ENCODE results near the gene ITSN2.
"Not testable (repeated sequence)": the region's sequence is repeated elsewhere in the genome, so short reads cannot be mapped to it uniquely, and the experiment has no call there.

Gene ITSN2

DNA sequence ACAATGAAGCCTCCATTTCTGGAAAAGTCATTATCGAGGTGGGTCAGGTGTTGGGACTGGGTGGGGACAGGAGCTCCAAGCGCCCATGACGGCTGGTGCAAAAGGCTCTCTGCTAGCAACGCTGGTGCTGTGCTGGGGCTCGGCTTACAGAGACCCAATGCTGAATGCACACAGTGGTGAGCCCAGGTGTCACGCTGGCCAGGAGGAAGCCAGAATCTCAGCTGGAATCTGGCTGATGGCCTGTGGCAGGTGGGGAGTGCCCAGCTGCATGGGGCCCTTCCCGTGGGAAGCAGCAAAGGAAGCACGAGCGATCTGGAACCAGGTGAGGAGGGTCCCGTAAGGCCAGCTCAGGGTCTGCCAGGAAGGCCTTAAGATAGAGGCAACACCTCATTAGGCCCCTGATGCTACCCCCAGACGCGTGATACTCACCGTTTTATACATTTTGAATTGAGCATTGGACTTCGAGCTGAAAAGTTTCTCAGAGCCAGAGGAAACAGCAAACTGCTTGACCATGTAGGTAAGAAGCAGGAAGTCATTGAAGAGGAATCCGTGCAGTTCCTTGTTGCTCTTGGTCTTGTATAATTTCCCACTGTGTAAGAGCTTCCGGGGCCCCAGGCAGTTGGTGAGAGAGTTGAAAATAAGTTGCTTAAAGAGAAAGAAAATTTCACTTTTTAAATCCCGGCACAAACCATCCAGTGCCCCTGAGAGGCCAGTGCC is 150.8 kb downstream of the ITSN2 start:
- DNase-seq = peak; percentile 27

GRCh38 chr2:24208490-24208889 is 151.8 kb downstream of the ITSN2 start:
- no peak for DNase-seq

DNA sequence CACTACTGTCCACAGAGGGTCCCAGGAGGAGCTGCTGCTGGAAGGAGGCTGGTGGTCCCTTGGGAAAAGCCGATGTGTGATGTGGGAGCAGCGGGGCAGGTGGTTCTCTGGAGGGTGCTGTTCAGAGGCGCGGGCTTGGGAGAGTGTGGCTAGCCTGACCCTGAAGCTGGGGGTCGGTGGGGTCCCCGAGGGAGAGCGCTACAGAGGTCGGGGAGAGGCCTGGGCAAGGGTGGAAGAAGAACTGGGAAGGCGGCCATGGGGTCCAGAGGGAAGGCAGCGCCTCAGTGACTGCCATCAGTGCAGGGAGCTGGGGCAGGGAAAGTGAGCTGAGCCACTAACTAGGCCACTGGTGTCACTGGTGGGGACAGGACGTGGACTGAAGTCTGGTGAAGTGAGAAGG is 153.0 kb downstream of the ITSN2 start:
- no peak for DNase-seq

GRCh38 chr2:24206714-24207113 is 153.6 kb downstream of the ITSN2 start:
- DNase-seq = no peak

- no peak for DNase-seq
Observed at GRCh38 chr2:24206242-24206641, 154.1 kb downstream of the ITSN2 start.

- no peak for DNase-seq
Observed at GRCh38 chr2:24205131-24205530, 155.2 kb downstream of the ITSN2 start.

DNA sequence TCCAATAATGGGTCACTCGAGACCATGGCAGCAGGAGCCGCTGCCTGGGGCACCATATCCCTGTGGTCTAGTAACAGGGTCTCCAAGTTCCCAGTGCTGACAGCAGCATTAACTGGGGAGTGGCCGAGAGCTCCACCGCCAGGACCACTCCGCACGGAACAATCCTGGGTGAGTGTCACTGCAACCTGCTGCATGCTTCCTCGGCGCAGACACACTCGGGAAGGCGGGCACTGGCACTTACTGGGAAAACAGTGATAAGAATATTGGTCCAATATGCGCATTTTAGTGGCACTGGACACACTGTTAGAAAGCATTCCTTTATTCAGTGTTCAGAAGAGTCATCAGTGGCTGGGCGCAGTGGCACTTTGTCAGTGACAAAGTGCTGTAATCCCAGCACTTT is 155.8 kb downstream of the ITSN2 start:
- no peak for DNase-seq

GRCh38 chr2:24203787-24204150 is 156.6 kb downstream of the ITSN2 start:
- DNase-seq = no peak

GRCh38 chr2:24203029-24203786 is 157.1 kb downstream of the ITSN2 start:
- DNase-seq = no peak

DNA sequence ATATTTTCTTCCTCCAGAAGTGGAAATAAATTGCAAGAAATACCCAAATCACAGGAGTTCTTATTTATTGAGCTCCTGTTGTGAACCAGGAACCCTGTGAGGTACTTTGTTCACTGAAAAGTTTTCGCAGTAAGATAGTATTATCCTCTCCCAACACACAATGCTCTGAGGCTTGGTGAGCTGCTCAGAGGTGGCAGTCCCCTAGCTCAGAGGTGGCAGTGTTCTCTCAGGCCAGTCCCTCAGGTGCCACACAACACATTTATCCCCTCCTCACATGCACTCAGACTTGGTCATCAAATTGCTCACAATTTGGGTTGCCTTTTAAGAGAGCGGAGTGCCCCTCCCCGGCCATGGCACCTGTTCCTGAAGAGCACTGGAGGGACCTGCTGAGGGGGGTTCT is 159.5 kb downstream of the ITSN2 start:
- DNase-seq = no peak

DNA sequence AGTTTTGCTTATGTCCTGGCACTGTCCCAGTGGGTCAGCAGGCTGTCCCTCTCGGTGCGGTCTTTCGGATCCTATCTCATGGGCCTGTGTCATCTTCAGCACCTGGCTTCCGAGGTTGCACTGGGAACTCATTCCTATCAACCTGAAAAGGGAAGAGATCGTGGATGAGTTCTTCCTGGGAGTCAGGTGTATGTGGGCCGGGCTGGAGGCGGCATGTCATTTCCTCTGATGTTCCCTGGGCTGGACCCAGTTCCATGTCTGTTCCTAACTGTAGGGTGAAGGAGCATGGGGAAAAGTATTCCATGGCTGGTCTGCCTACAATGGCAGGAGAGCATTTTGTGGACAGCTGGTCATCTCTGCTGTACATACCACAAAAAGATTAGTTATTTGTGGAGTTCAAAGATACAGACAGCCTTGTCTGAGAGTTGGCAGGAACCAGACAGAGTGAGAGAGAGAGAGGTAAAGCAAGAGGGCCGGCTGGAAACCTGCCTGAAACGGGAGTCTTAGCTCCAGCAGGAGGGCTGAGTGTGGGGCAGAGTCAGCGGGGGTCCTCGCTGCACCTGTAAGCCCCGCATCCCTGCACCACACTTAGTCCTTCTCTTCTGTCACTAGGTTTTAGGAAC is 160.3 kb downstream of the ITSN2 start:
- no peak for DNase-seq

GRCh38 chr2:24197213-24197612 is 163.1 kb downstream of the ITSN2 start:
- not testable (repeated sequence) for DNase-seq

DNA sequence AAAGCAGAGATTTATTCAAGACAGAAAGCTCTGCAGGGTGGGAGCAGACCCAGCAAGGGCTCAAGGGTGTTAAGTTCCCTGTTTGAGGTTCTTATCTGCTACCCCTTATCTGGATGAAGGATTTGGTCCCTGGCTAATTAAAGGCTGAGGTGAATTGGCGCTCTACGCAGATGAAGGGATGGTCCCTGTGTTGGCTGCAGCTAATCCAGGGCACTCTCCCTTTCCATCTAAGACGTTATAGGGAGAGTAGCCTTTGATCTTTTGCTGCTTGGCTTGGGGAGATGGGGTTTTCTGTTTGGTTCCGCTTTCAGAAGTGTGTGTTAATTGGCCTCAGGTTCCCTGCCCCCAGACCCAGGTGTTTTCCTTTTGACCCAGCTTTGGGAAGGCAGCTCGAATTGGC is 168.5 kb downstream of the ITSN2 start:
- no peak for DNase-seq

DNA sequence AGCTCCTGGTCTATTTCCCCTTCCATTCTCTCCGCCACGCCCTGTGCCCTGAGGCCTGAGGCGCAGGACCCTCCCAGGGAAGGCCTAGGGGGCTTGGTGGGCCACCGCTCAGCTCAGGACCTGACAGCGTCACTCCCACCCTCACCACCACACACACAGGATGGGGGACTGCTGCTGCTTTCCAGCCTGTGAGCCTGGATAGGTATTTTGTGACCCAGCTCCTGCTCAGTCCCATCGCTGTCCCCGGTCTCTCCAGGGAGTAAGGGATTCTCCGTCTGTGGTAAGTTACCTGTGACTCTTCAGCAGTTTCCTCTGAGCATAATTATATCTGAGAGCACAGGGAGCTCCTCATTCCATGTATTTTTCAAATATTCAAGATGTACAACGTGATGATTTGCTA is 169.2 kb downstream of the ITSN2 start:
- no peak for DNase-seq

DNA sequence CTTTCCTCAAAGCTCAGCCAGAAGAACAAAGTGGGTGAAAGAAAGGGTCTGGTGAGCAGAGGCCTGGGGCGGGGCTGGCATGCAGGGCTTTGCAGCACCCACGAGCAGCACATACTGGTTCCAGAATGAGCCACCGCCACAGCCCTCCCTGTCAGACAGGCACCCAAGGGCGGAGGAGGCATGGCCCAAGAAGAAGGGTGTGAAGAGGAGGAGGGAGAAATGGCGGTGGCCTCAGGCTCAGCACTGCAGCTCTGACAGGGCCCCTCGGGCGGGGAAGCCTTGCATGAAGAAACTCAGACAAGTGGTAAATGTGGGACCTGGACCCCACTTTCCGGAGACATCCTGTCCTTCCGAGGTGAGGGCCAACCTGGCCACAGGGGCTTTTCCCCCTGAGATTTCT is 169.8 kb downstream of the ITSN2 start:
- DNase-seq = no peak

DNA sequence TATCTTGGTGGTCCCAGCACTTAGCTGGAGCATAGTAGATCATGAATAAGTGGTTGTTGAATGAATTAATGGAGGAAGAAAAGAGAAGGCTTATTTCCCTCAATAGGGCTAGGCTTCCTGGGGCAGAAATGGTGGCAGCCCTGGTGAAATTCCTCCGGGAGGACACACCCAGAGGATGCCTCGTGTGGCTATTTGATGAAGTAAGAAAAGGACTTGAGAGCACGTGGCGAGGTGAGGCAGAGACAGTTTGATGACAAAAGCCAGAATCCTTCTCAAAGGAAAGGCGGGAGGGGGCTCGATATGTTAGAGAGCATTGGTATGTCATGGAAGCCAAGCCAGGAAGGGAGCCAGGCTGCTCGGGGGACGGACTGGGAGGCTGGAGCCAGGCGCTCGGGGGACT is 170.8 kb downstream of the ITSN2 start:
- no peak for DNase-seq

DNA sequence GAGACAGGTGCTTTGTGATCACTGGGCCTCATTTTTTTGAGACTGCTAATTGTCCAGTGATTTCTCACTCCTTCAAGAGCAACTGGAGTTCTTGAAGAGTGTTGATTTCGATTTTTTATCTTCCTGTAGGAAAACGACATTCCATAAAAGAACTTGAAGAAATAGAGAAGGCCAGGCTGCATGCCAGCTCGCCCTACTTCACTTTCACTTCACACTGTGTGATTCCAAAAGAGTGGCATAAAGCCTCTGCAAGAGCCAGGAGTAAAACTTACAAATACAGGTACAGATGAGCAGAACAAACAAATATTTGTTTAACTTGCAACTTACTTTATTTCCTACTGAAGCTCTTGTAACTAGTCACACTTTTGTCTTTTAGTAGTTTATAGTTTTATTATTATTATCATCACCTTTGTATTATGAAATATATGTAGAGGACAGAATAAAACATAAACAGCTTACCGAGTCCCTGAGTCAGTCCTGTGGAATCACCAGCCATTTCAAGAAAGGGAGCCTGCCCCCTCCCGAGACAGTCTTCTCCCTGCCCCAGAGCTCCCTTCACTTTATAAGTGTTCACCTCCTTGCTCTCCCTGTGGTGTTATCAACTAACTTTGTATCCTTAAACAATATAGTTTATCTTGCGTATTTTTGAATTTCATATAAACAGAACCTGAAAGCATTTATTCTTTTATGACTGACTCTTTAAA is 176.8 kb downstream of the ITSN2 start:
- no peak for DNase-seq

DNA sequence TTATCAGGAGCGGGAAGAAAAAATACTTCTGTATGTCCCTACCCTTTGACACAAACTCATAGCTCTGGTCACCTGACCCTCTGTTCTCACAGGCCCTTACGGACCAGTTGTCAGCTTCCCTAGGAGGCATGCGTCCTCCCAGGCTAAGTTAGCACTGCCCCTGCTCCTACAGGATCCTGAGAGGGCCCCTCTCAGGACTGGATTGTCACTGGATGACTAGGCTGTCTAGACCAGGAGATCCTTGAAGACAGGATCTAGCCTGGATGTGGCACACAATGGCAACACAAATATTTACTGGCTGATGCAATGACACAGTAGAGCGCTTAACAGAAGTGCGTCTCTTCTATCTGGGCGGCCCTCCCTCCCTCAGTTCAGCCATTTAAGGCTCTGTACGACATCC is 177.8 kb downstream of the ITSN2 start:
- no peak for DNase-seq

DNA sequence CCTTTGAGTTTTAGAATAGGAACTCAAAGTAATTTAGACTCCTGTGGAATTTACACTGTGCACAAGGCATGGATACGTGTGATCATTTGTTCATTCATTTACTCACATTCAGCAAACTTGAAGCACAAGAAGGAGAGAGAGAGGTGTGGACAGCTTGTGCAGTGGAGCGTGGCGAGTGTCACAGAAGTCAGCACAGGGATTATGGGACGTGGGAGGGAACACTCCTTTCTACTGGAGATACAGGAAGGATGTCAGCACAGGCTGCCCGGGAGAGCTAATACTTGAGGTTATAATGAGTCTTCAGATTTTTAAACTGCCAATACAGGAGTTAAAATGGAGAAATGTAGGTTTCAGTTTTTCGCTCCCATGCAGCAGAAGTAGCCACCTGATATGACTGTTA is 178.5 kb downstream of the ITSN2 start:
- no peak for DNase-seq

- no peak for DNase-seq
Observed at GRCh38 chr2:24179683-24180082, 180.7 kb downstream of the ITSN2 start.

DNA sequence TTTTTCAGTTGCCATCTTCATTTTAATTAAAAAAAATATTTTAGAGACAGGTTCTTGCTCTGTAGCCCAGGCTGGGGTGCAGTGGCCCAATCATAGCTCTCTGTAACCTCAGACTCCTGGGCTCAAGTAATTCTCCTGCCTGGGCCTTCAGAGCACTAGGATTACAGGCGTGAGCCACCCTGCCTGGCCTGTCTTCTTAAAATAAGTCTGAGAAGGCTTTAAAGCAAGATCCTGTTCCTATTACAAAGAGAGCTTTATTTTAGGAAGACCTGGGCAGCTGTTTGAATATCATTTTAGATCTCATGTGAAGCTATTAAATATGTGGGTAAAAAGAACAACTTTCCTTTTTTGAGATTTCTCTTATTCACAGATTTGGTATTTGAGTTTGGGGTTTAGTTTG is 184.0 kb downstream of the ITSN2 start:
- DNase-seq = no peak

- DNase-seq = no peak
Observed at GRCh38 chr2:24175631-24176187, 184.6 kb downstream of the ITSN2 start.

- no peak for DNase-seq
Observed at GRCh38 chr2:24174851-24175277, 185.5 kb downstream of the ITSN2 start, which contains the start of gene FAM228A. Gene FAM228A (plus strand): TSS chr2:24175053. CDS start chr2:24175481, 428 bp downstream.
